Right hindlimb (tissue), 1 donor: ENCODE data around the gene SFT2D3.

Experiments
- DNase-seq: peaks from one replicate; pipeline ENCODE4 v3.0.0-alpha.2; 2018

SFT2D3 gene

DNA sequence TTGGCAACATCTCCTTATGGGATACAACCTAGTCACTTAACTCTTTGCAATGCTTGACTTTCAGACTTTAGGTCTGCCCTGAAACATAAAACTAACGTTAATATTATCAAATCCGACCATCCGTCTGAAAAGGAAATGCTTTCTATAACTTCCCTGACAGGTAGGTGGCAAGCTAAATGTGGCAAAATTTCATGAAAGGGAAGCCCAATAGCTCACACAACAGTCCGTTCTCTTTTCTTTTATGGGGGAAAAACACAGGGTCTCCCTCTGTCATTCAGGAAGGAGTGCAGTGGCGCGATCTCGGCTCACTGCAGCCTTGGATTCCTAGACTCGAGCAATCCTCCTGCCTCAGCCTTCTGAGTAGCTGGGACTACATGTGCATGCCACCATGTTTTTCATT is 52.9 kb downstream of the SFT2D3 start:
- no peak for DNase-seq
